Transverse colon (tissue), 4 donors: ENCODE results near the gene THOC2. TPM values are rescaled to one million over a fixed set of nuclear protein-coding genes. Genes with fewer than 3 reads are reported as not detected.

Experiments used
- DNase-seq: peaks from one replicate; pipeline ENCODE4 v3.0.0-alpha.2; 2019
- H3K27ac ChIP-seq, 4 donors: fragments of 200-600 bp; sonication (generic); 2 replicates each; pipeline ENCODE4 v1.5.1; 2016 to 2018; ENCODE audit warnings: inconsistent platforms in 4 of 4
- H3K27me3 ChIP-seq: fragments of 200-600 bp; sonication (generic); 2 replicates; pipeline ENCODE4 v1.5.1; 2017; ENCODE audit warnings: inconsistent platforms
- H3K36me3 ChIP-seq, 4 donors: fragments of 200-600 bp; sonication (generic); 2 replicates each; pipeline ENCODE4 v1.5.1; 2017 to 2019; ENCODE audit warnings: inconsistent platforms in 4 of 4
- H3K4me1 ChIP-seq, 4 donors: fragments of 200-600 bp; sonication (generic); 2 replicates each; pipeline ENCODE4 v1.5.1; 2017 to 2020; ENCODE audit warnings: inconsistent platforms in 4 of 4
- H3K4me3 ChIP-seq, 4 donors: fragments of 200-600 bp; sonication (generic); 1 replicate in 1 of 4; 2 replicates in 3 of 4; pipeline versions ENCODE4 v1.5.1 to v1.6.1; 2017 to 2019; ENCODE audit warnings: inconsistent platforms in 4 of 4
- H3K9me3 ChIP-seq, 2 donors: fragments of 200-600 bp; sonication (generic); 2 replicates each; pipeline ENCODE4 v1.5.1; 2017 to 2019; ENCODE audit warnings: inconsistent platforms in 2 of 2
- CTCF ChIP-seq, 5 experiments: fragments of 200-600 bp in 3 of 5; fragments of 450-650 bp in 2 of 5; sonication (generic) in 3 of 5; IDR thresholded peaks; 1 replicate in 2 of 5; 2 replicates in 3 of 5; pipeline ENCODE4 v1.5.1; 2016 to 2017; ENCODE audit warnings: antibody characterized with exemption in 5 of 5, inconsistent platforms in 3 of 5, mild to moderate bottlenecking in 2 of 5, moderate library complexity in 1 of 5
- EP300 ChIP-seq: sonication (generic); formaldehyde crosslinking; IDR thresholded peaks from one replicate; pipeline ENCODE4 v1.6.1; 2017; ENCODE audit warnings: antibody characterized with exemption, low read depth
- POLR2A ChIP-seq: fragments of 450-650 bp; IDR thresholded peaks from one replicate; pipeline ENCODE4 v1.6.1; 2016; ENCODE audit warnings: antibody characterized with exemption, mild to moderate bottlenecking, moderate library complexity
- POLR2AphosphoS5 ChIP-seq, 3 donors: sonication (generic); formaldehyde crosslinking; IDR thresholded peaks; one replicate each; pipeline ENCODE4 v1.6.1; 2016; ENCODE audit warnings: antibody characterized with exemption in 3 of 3
- WGBS, 2 donors: methylation state at CpG; one replicate each; pipeline ENCODE4 v1.1.5; 2018; ENCODE audit warnings: low coverage in 1 of 2; 5-methylcytosine and 5-hydroxymethylcytosine counted together
- in situ Hi-C, 4 donors: fragments of 200-750 bp; cut with MboI; loops; one replicate each; pipeline versions ENCODE4 v1.15.0 to v1.15.1; 2017; ENCODE audit warnings: low sequenced_read_pairs in 3 of 4, low pct_ligation_motif_present in 1 of 4, low pct_unique_long_range_greater_than_20kb in 1 of 4
- intact Hi-C: fragments of 100-400 bp; cut with DNase I; formaldehyde crosslinking; loops from one replicate; pipeline ENCODE4 v1.15.1; 2023; ENCODE audit warnings: low total_unique reads
- small RNA-seq, 4 donors: library from RNA; depleted of rRNA; stranded (forward); fragments of <200 nt; gene quantifications; one replicate each; pipeline ENCODE3, GENCODE V24; 2016
- total RNA-seq, 4 donors: library from RNA; depleted of rRNA; stranded (reverse); fragments of >200 nt; gene quantifications; one replicate each; pipeline ENCODE4 v1.1.0, GENCODE V29; 2016

The THOC2 gene
- total RNA-seq, 4 donors from 2014 or later = 49.4 to 149 (median 114) TPM

- in situ Hi-C loops = no loop called here
- Histone ChIP-seq H3K9me3 (no peaks in the 10 kb centered on the region), H3K27me3 (no peaks in the 10 kb centered on the region), H3K36me3 (no peaks in the 10 kb centered on the region), H3K4me3 (no peak overlapping the region), H3K27ac (no peak overlapping the region), H3K4me1 (no peaks in the 10 kb centered on the region)
- 93% methylated on average over 1 of the region's 1 CpG; no CpG with 5 or more reads in 1 of the 2 donors for WGBS, 2 donors
- intact Hi-C loops = no loop called here
- TF ChIP-seq POLR2A (no peak), EP300 (no peak), CTCF (IDR thresholded peaks at IDR 0.05) (no peak), POLR2AphosphoS5 (IDR thresholded peaks at IDR 0.05) (no peak)
- DNase-seq = no peak
Observed at GRCh38 chrX:123550829-123551228, 182.0 kb downstream of the THOC2 start.

Small RNA genes lying within 50 kb of the gene (small RNA-seq; reads per million reads assigned to genes)
- 0 reads per million in 4 donors for gene AL030996.1
- 0 reads per million in 4 donors for gene RNU7-69P

Other genes starting within 250 kb of the THOC2 start
- 10 to 100 TPM; 15.1 to 60.3 (median 41.2) TPM for gene XIAP, start 127.0 kb upstream of the THOC2 start, total RNA-seq
- 100 to 1,000 TPM in 1 of 4 donors, 10 to 100 TPM in 3; 20.7 to 103 (median 79.5) TPM for gene STAG2, start 228.7 kb upstream of the THOC2 start, total RNA-seq